Lung (tissue), 12 donors: ENCODE results near the gene RNF115. TPM values are rescaled to one million over a fixed set of nuclear protein-coding genes. Genes with fewer than 3 reads are reported as not detected.
A peak's percentile ranks its signal among the peaks of the same experiment; 100 is the strongest.

Experiments
- ATAC-seq: fragments of 200-7000 bp; cut with Tn5 transposase; one replicate; pipeline ENCODE4 v1.9.1; 2020; ENCODE audit warnings: moderate number of reproducible peaks; ENCODE audit not compliant: insufficient read depth, low FRiP score
- DNase-seq, 3 donors: peaks; one replicate each; pipeline ENCODE4 v3.0.0-alpha.2; 2013 to 2017
- H3K27ac ChIP-seq, 2 donors: one replicate each; pipeline ENCODE4 v1.5.1; 2013; ENCODE audit warnings: mild to moderate bottlenecking in 2 of 2, moderate library complexity in 2 of 2, control low read depth in 1 of 2, inconsistent platforms in 1 of 2, low read depth in 1 of 2, low read length in 1 of 2
- H3K27me3 ChIP-seq, 3 donors: one replicate each; pipeline ENCODE4 v1.5.1; 2013; ENCODE audit warnings: low read length in 2 of 3; ENCODE audit not compliant: control insufficient read depth in 3 of 3, insufficient read depth in 3 of 3
- H3K36me3 ChIP-seq, 4 donors: one replicate each; pipeline ENCODE4 v1.5.1; 2013; ENCODE audit warnings: low read length in 4 of 4, mild to moderate bottlenecking in 1 of 4, moderate library complexity in 1 of 4; ENCODE audit not compliant: control insufficient read depth in 4 of 4, insufficient read depth in 4 of 4
- H3K4me1 ChIP-seq, 5 donors: one replicate each; pipeline ENCODE4 v1.5.1; 2013; ENCODE audit warnings: low read length in 5 of 5, mild to moderate bottlenecking in 2 of 5, moderate library complexity in 1 of 5; ENCODE audit not compliant: control insufficient read depth in 5 of 5, insufficient read depth in 5 of 5
- H3K4me3 ChIP-seq: one replicate; pipeline ENCODE4 v1.5.1; 2013; ENCODE audit warnings: mild to moderate bottlenecking, control low read depth, moderate library complexity
- H3K9ac ChIP-seq, 2 donors: one replicate each; pipeline ENCODE4 v1.5.1; 2013; ENCODE audit warnings: low read length in 2 of 2, control low read depth in 1 of 2; ENCODE audit not compliant: insufficient read depth in 1 of 2
- H3K9me3 ChIP-seq, 4 donors: one replicate each; pipeline ENCODE4 v1.5.1; 2013; ENCODE audit warnings: low read length in 3 of 4, mild to moderate bottlenecking in 1 of 4, moderate library complexity in 1 of 4; ENCODE audit not compliant: control insufficient read depth in 4 of 4, insufficient read depth in 3 of 4
- CTCF ChIP-seq: IDR thresholded peaks from 2 replicates; pipeline ENCODE4 v1.5.1; 2012; ENCODE audit warnings: mild to moderate bottlenecking; ENCODE audit errors: control extremely low read depth, extremely low read depth
- WGBS, 2 donors: extraction: QIAGEN DNeasy Blood & Tissue Kit; methylation state at CpG; one replicate each; pipeline ENCODE4 v1.1.7; 2013; 5-methylcytosine and 5-hydroxymethylcytosine counted together
- polyA plus RNA-seq, 2 donors: library from polyadenylated mRNA; stranded (reverse); fragments of 200-250 nt; gene quantifications; one replicate each; pipeline ENCODE4 v1.2.1, GENCODE V29; 2013
- total RNA-seq, 2 donors: library from RNA; depleted of rRNA in 1 of 2; stranded (reverse); fragments of >200 nt in 1 of 2; gene quantifications; one replicate each; pipeline ENCODE4 v1.2.1, GENCODE V29; 2014 to 2021
- donor health status: control.
- donor health status: control.
- donor health status: Bipolar disorder and iron deficiency.
- donor health status: healthy.
- donor health status: DM: yes; HTN: yes; CAD: no.

RNF115 gene
- total and polyA plus RNA-seq, 4 donors: 4.4 to 21.6 (median 11.5) TPM

GRCh38 chr1:145692785-145693443, 131.0 kb downstream of the RNF115 start:
- Histone ChIP-seq H3K4me3 (no peak overlapping the region), H3K9ac (no peak overlapping the region), H3K4me1 (peaks cover 0 to 4% (median 0%) of the 10 kb centered on the region in 5 donors), H3K9me3 (no peaks in the 10 kb centered on the region), H3K27ac (no peak overlapping the region), H3K27me3 (no peaks in the 10 kb centered on the region), H3K36me3 (no peaks in the 10 kb centered on the region)
- DNase-seq (no peak), ATAC-seq (no peak)
- whole genome bisulfite sequencing, 2 donors: 84 to 88% methylated on average over 11 of the region's 11 CpGs
- no peak for TF ChIP-seq CTCF

- H3K27me3 ChIP-seq: no peaks in the 10 kb centered on the region
- H3K4me1 ChIP-seq: peaks cover 0 to 4% (median 0%) of the 10 kb centered on the region in 5 donors
- TF ChIP-seq CTCF: no peak
- ATAC-seq (no peak), DNase-seq (peak in 2 of 3 donors; percentile 22 to 54)
- no peaks in the 10 kb centered on the region for H3K9me3 ChIP-seq
- 65 to 68% methylated on average over 5 of the region's 5 CpGs for WGBS, 2 donors
- no peak overlapping the region for H3K9ac ChIP-seq
- no peak overlapping the region for H3K27ac ChIP-seq
- H3K4me3 ChIP-seq: no peak overlapping the region
- H3K36me3 ChIP-seq: no peaks in the 10 kb centered on the region
These were observed 133.0 kb downstream of the RNF115 start for GRCh38 chr1:145690587-145691558.

GRCh38 chr1:145689922-145690321, 134.0 kb downstream of the RNF115 start:
- 94 to 97% methylated on average over 6 of the region's 6 CpGs for WGBS, 2 donors

More at GRCh38 chr1:145689922-145690321, 134.0 kb downstream of the RNF115 start:
- no peak overlapping the region for H3K4me3 ChIP-seq
- no peak overlapping the region for H3K9ac ChIP-seq
- ATAC-seq (no peak), DNase-seq (no peak)
- peaks cover 0 to 4% (median 0%) of the 10 kb centered on the region in 5 donors for H3K4me1 ChIP-seq
- no peaks in the 10 kb centered on the region for H3K9me3 ChIP-seq
- no peaks in the 10 kb centered on the region for H3K36me3 ChIP-seq
- H3K27me3 ChIP-seq: no peaks in the 10 kb centered on the region
- no peak overlapping the region for H3K27ac ChIP-seq
- TF ChIP-seq CTCF: no peak
